HepG2 (cell line): ENCODE data around the gene CHADL. TPM values are rescaled to one million over a fixed set of nuclear protein-coding genes. Genes with fewer than 3 reads are reported as not detected.
A peak's percentile ranks its signal among the peaks of the same experiment; 100 is the strongest.

Experiments used
- AGO2 ChIP-seq: fragments of 200-400 bp; formaldehyde crosslinking; optimal IDR thresholded peaks from 2 replicates; pipeline ENCODE3; 2017; ENCODE audit warnings: mild to moderate bottlenecking, low read depth, low read length, moderate library complexity
- CBFB ChIP-seq: sonication (generic); formaldehyde crosslinking; IDR thresholded peaks from 2 replicates; pipeline ENCODE4 v1.4.0; 2020; ENCODE audit warnings: missing genetic modification reagents
- CHD2 ChIP-seq: IDR thresholded peaks from 2 replicates; pipeline ENCODE4 v1.6.1; 2011; ENCODE audit warnings: low read depth, low read length, improper control_type of control experiment
- FOSL1 ChIP-seq: sonication (generic); formaldehyde crosslinking; IDR thresholded peaks from 2 replicates; pipeline ENCODE4 v1.9.0; 2021; ENCODE audit warnings: missing genetic modification reagents, borderline replicate concordance
- FOXK2 ChIP-seq: fragments of 450-650 bp; IDR thresholded peaks from 2 replicates; pipeline ENCODE4 v1.6.1; 2016
- ISX ChIP-seq: sonication (generic); formaldehyde crosslinking; conservative IDR thresholded peaks from 2 replicates; pipeline ENCODE4 v1.5.0; 2020; ENCODE audit warnings: missing genetic modification reagents
- NFE2L1 ChIP-seq: sonication (generic); formaldehyde crosslinking; IDR thresholded peaks from 2 replicates; pipeline ENCODE4 v1.4.0; 2020; ENCODE audit warnings: missing genetic modification reagents, mild to moderate bottlenecking, borderline replicate concordance
- RXRB ChIP-seq: IDR thresholded peaks from 2 replicates; pipeline ENCODE4 v1.6.1; 2016; ENCODE audit warnings: borderline replicate concordance, missing genetic modification reagents, missing compliant biosample characterization
- TP53 ChIP-seq: sonication (generic); formaldehyde crosslinking; conservative IDR thresholded peaks from 2 replicates; pipeline ENCODE4 v1.4.0; 2020; ENCODE audit warnings: missing genetic modification reagents
- ZBTB7A ChIP-seq: sonication (generic); formaldehyde crosslinking; IDR thresholded peaks from 2 replicates; pipeline ENCODE4 v1.8.0; 2022; ENCODE audit warnings: mild to moderate bottlenecking, missing genetic modification reagents
- ZNF276 ChIP-seq: sonication (generic); formaldehyde crosslinking; IDR thresholded peaks from 2 replicates; pipeline ENCODE4 v1.4.0; 2020; ENCODE audit warnings: mild to moderate bottlenecking, low read depth, missing genetic modification reagents
- ZNF354B ChIP-seq: sonication (generic); formaldehyde crosslinking; IDR thresholded peaks from 2 replicates; pipeline ENCODE4 v1.8.0; 2022; ENCODE audit warnings: mild to moderate bottlenecking, missing genetic modification reagents
- ZNF530 ChIP-seq: sonication (generic); formaldehyde crosslinking; IDR thresholded peaks from 2 replicates; pipeline ENCODE4 v1.5.0; 2020; ENCODE audit warnings: low read depth, mild to moderate bottlenecking, missing genetic modification reagents
- ZNF713 ChIP-seq: sonication (generic); formaldehyde crosslinking; IDR thresholded peaks from 2 replicates; pipeline ENCODE4 v1.4.0; 2020; ENCODE audit warnings: mild to moderate bottlenecking, missing genetic modification reagents
- polyA plus RNA-seq, 8 experiments: library from polyadenylated mRNA; depleted of rRNA in 3 of 8; stranded (reverse) in 7 of 8; unstranded in 1 of 8; fragments of >200 nt; fragmentation: Illumina TruSeq in 4 of 8; extraction: Trizol in 4 of 8; gene quantifications; 2 replicates each; pipeline versions ENCODE4 v1.2.1 to v1.2.3, GENCODE V29; 2011 to 2016; ENCODE audit warnings: low read depth in 4 of 8, missing spikeins in 1 of 8, mixed read lengths in 1 of 8; ENCODE audit not compliant: insufficient read depth in 1 of 8
- total RNA-seq, 5 experiments: library from RNA; depleted of rRNA; stranded (reverse); fragments of >200 nt; fragmentation: Illumina TruSeq; extraction: Trizol; gene quantifications; 2 replicates each; pipeline ENCODE4 v1.2.3, GENCODE V29; 2016; ENCODE audit warnings: low read depth in 1 of 5
- TF ChIP-seq, protein P1 (sequence below): sonication (generic); formaldehyde crosslinking; IDR thresholded peaks from 2 replicates; pipeline ENCODE4 v1.4.0; 2020; ENCODE audit warnings: mild to moderate bottlenecking, missing genetic modification reagents
- TF ChIP-seq, protein P2 (sequence below): sonication (generic); formaldehyde crosslinking; conservative IDR thresholded peaks from 2 replicates; pipeline ENCODE4 v1.4.0; 2020; ENCODE audit warnings: missing genetic modification reagents
- TF ChIP-seq, protein P3 (sequence below): sonication (generic); formaldehyde crosslinking; IDR thresholded peaks from 2 replicates; pipeline ENCODE4 v1.8.1; 2022; ENCODE audit warnings: mild to moderate bottlenecking, missing genetic modification reagents
- TF ChIP-seq, protein P4 (sequence below): sonication (generic); formaldehyde crosslinking; IDR thresholded peaks from 2 replicates; pipeline ENCODE4 v1.4.0; 2020; ENCODE audit warnings: missing genetic modification reagents, borderline replicate concordance
- TF ChIP-seq, protein P5 (sequence below): IDR thresholded peaks from 2 replicates; pipeline ENCODE4 v1.6.1; 2016; ENCODE audit warnings: low read depth, control low read depth

CHADL gene
- total and polyA plus RNA-seq, 2 of the 13 experiments (the other 11 are each of a cell fraction or from before 2014, with no cell fraction given): 2.8 to 8.1 TPM

DNA sequence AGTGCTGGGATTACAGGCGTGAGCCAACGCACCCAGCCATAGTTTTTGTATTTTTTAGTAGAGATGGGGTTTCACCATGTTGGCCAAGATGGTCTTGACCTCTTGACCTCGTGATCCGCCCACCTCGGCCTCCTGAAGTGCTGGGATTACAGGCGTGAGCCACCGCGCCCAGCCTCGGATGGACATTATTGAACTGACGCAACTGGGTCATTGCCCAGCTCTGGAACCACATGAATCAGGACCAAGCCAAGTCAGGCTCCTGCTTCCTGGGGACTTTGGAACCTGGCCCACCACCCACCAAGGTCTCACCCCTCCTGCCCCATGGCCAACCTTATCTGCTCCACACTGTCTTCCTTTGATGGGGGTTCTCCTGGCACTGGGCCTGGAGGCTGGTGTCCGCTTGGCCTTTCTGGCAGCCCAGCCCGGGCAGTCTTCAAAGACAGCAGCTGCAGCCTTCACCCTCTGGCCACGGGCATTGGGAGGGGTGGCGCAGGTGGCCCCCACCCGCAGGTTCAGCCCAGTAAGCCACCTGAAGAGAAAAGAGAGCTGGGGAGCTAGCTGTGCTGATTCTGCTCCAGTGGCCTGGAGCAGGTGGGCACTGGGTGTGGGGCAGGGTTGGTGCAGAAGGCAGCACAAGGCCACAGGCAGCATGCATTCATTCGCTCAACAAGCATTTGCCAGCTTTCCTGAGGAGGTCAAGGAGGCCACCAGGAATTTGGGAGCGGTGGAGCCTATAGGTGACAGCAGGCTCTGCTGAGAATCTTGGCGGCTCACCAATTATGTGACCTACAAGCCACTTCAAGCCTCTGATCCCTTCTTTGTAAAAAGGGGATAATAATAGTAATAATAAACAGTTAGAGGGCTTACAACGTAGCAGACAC lies 5.7 kb downstream of the CHADL start (continued):
- TF ChIP-seq ISX (no peak), RXRB (peak; percentile 78), ZNF530 (no peak), FOSL1 (CRISPR knock-in tag) (0 out of 2 replicates have a peak, but pooled peaks have one; percentile 37), TP53 (CRISPR knock-in tag) (peak; percentile 67; the same call in 1 of the 2 replicates), AGO2 (peak; percentile 39), CHD2 (no peak), NFE2L1 (CRISPR knock-in tag) (no peak), ZNF354B (CRISPR knock-in tag) (no peak), CBFB (CRISPR knock-in tag) (peak; percentile 62), ZNF276 (CRISPR knock-in tag) (0 out of 2 replicates have a peak, but pooled peaks have one; percentile 22), FOXK2 (no peak), ZBTB7A (CRISPR knock-in tag) (peak; percentile 80), ZNF713 (no peak)
- TF ChIP-seq, protein P1, sequence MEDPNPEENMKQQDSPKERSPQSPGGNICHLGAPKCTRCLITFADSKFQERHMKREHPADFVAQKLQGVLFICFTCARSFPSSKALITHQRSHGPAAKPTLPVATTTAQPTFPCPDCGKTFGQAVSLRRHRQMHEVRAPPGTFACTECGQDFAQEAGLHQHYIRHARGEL (CRISPR knock-in tag): no peak
- TF ChIP-seq, protein P2, sequence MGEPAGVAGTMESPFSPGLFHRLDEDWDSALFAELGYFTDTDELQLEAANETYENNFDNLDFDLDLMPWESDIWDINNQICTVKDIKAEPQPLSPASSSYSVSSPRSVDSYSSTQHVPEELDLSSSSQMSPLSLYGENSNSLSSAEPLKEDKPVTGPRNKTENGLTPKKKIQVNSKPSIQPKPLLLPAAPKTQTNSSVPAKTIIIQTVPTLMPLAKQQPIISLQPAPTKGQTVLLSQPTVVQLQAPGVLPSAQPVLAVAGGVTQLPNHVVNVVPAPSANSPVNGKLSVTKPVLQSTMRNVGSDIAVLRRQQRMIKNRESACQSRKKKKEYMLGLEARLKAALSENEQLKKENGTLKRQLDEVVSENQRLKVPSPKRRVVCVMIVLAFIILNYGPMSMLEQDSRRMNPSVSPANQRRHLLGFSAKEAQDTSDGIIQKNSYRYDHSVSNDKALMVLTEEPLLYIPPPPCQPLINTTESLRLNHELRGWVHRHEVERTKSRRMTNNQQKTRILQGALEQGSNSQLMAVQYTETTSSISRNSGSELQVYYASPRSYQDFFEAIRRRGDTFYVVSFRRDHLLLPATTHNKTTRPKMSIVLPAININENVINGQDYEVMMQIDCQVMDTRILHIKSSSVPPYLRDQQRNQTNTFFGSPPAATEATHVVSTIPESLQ (CRISPR knock-in tag): no peak
- TF ChIP-seq, protein P3, sequence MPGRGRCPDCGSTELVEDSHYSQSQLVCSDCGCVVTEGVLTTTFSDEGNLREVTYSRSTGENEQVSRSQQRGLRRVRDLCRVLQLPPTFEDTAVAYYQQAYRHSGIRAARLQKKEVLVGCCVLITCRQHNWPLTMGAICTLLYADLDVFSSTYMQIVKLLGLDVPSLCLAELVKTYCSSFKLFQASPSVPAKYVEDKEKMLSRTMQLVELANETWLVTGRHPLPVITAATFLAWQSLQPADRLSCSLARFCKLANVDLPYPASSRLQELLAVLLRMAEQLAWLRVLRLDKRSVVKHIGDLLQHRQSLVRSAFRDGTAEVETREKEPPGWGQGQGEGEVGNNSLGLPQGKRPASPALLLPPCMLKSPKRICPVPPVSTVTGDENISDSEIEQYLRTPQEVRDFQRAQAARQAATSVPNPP (CRISPR knock-in tag): no peak
- TF ChIP-seq, protein P4, sequence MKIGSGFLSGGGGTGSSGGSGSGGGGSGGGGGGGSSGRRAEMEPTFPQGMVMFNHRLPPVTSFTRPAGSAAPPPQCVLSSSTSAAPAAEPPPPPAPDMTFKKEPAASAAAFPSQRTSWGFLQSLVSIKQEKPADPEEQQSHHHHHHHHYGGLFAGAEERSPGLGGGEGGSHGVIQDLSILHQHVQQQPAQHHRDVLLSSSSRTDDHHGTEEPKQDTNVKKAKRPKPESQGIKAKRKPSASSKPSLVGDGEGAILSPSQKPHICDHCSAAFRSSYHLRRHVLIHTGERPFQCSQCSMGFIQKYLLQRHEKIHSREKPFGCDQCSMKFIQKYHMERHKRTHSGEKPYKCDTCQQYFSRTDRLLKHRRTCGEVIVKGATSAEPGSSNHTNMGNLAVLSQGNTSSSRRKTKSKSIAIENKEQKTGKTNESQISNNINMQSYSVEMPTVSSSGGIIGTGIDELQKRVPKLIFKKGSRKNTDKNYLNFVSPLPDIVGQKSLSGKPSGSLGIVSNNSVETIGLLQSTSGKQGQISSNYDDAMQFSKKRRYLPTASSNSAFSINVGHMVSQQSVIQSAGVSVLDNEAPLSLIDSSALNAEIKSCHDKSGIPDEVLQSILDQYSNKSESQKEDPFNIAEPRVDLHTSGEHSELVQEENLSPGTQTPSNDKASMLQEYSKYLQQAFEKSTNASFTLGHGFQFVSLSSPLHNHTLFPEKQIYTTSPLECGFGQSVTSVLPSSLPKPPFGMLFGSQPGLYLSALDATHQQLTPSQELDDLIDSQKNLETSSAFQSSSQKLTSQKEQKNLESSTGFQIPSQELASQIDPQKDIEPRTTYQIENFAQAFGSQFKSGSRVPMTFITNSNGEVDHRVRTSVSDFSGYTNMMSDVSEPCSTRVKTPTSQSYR: 0 out of 2 replicates have a peak, but pooled peaks have one; percentile 20
- TF ChIP-seq, protein P5, sequence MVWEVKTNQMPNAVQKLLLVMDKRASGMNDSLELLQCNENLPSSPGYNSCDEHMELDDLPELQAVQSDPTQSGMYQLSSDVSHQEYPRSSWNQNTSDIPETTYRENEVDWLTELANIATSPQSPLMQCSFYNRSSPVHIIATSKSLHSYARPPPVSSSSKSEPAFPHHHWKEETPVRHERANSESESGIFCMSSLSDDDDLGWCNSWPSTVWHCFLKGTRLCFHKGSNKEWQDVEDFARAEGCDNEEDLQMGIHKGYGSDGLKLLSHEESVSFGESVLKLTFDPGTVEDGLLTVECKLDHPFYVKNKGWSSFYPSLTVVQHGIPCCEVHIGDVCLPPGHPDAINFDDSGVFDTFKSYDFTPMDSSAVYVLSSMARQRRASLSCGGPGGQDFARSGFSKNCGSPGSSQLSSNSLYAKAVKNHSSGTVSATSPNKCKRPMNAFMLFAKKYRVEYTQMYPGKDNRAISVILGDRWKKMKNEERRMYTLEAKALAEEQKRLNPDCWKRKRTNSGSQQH (CRISPR knock-in tag): 0 out of 2 replicates have a peak, but pooled peaks have one; percentile 33
